GM18507 (cell line): ENCODE results near the gene USP53.
"Not testable (repeated sequence)": the region's sequence is repeated elsewhere in the genome, so short reads cannot be mapped to it uniquely, and the experiment has no call there.

Experiments
- DNase-seq: peaks from one replicate; pipeline ENCODE4 v3.0.0; 2011; ENCODE audit warnings: low read depth; ENCODE audit not compliant: insufficient read length; ENCODE audit errors: extremely low spot score
- FAIRE-seq: peaks from 2 replicates; lab custom pipeline; 2011; peaks lifted over from hg19 to GRCh38; lab: Jason Lieb, UNC

The USP53 gene

GRCh38 chr4:119261986-119262385, 49.5 kb downstream of the USP53 start:
- FAIRE-seq, result no peak
- no peak for DNase-seq

GRCh38 chr4:119264743-119265142, 52.2 kb downstream of the USP53 start:
- no peak for DNase-seq
- no peak for FAIRE-seq

GRCh38 chr4:119266153-119266552, 53.6 kb downstream of the USP53 start:
- FAIRE-seq (no peak), DNase-seq (no peak)

- FAIRE-seq (no peak), DNase-seq (no peak)
Observed at GRCh38 chr4:119268466-119268865, 56.0 kb downstream of the USP53 start.

- FAIRE-seq (no peak), DNase-seq (no peak)
Observed at GRCh38 chr4:119271361-119272085, 59.0 kb downstream of the USP53 start.

- DNase-seq, FAIRE-seq: not testable (repeated sequence)
Observed at GRCh38 chr4:119279541-119279940, 67.0 kb downstream of the USP53 start.

GRCh38 chr4:119279945-119280344, 67.4 kb downstream of the USP53 start:
- FAIRE-seq, DNase-seq: not testable (repeated sequence)

GRCh38 chr4:119281393-119281792, 68.9 kb downstream of the USP53 start:
- FAIRE-seq, result no peak
- no peak for DNase-seq

- no peak for DNase-seq
Observed at GRCh38 chr4:119284876-119285780, 72.6 kb downstream of the USP53 start.

GRCh38 chr4:119286377-119287002, 74.0 kb downstream of the USP53 start:
- DNase-seq (no peak), FAIRE-seq (peak; percentile 15)

More at GRCh38 chr4:119284876-119285780, 72.6 kb downstream of the USP53 start:
- FAIRE-seq, result no peak

GRCh38 chr4:119289313-119289712, 76.8 kb downstream of the USP53 start:
- no peak for DNase-seq
- FAIRE-seq, result no peak

GRCh38 chr4:119290598-119290997, 78.1 kb downstream of the USP53 start:
- no peak for FAIRE-seq
- DNase-seq, result no peak

GRCh38 chr4:119296356-119296755, 83.8 kb downstream of the USP53 start:
- DNase-seq (no peak), FAIRE-seq (no peak)

GRCh38 chr4:119297795-119298194, 85.3 kb downstream of the USP53 start:
- DNase-seq (no peak), FAIRE-seq (no peak)

GRCh38 chr4:119299260-119299671, 86.8 kb downstream of the USP53 start:
- DNase-seq (no peak), FAIRE-seq (no peak)

GRCh38 chr4:119299741-119300100, 87.2 kb downstream of the USP53 start:
- FAIRE-seq, result peak; percentile 69

GRCh38 chr4:119300101-119300978, 87.8 kb downstream of the USP53 start:
- FAIRE-seq, result peak; percentile 84
- peak; percentile 75 for DNase-seq

More at GRCh38 chr4:119299741-119300100, 87.2 kb downstream of the USP53 start:
- DNase-seq, result no peak

GRCh38 chr4:119302073-119302832, 89.7 kb downstream of the USP53 start:
- no peak for FAIRE-seq
- no peak for DNase-seq
